Spleen (tissue), 11 donors: Measurements from ENCODE around the gene ADPRH. TPM values are rescaled to one million over a fixed set of nuclear protein-coding genes. Genes with fewer than 3 reads are reported as not detected.

ENCODE experiments used
- DNase-seq: peaks from one replicate; pipeline ENCODE4 v3.0.0-alpha.2; 2020
- H3K27ac ChIP-seq, 8 donors: fragments of 200-600 bp; sonication (generic) in 7 of 8; 1 replicate in 4 of 8; 2 replicates in 4 of 8; pipeline versions ENCODE4 v1.5.0 to v1.8.0; 2016 to 2021; ENCODE audit warnings: inconsistent platforms in 4 of 8, mild to moderate bottlenecking in 4 of 8, moderate library complexity in 1 of 8
- H3K27me3 ChIP-seq, 7 donors: fragments of 200-600 bp; sonication (generic) in 6 of 7; replicated peaks in 1 of 7; 1 replicate in 4 of 7; 2 replicates in 3 of 7; pipeline versions ENCODE4 v1.5.0 to v1.8.0; 2016 to 2021; ENCODE audit warnings: inconsistent platforms in 3 of 7, mild to moderate bottlenecking in 1 of 7
- H3K36me3 ChIP-seq, 6 donors: fragments of 200-600 bp; sonication (generic) in 5 of 6; 1 replicate in 4 of 6; 2 replicates in 2 of 6; pipeline versions ENCODE4 v1.5.0 to v1.8.0; 2016 to 2021; ENCODE audit warnings: inconsistent platforms in 2 of 6
- H3K4me1 ChIP-seq, 6 donors: fragments of 200-600 bp; sonication (generic) in 5 of 6; 1 replicate in 3 of 6; 2 replicates in 3 of 6; pipeline versions ENCODE4 v1.5.0 to v1.8.0; 2016 to 2021; ENCODE audit warnings: inconsistent platforms in 3 of 6
- H3K4me3 ChIP-seq, 8 donors: fragments of 200-600 bp; sonication (generic) in 7 of 8; 1 replicate in 4 of 8; 2 replicates in 4 of 8; pipeline versions ENCODE4 v1.5.0 to v1.8.0; 2016 to 2021; ENCODE audit warnings: inconsistent platforms in 4 of 8, mild to moderate bottlenecking in 4 of 8, moderate library complexity in 2 of 8
- H3K9me3 ChIP-seq, 8 donors: fragments of 200-600 bp; sonication (generic) in 7 of 8; 1 replicate in 4 of 8; 2 replicates in 4 of 8; pipeline versions ENCODE4 v1.5.0 to v1.8.0; 2016 to 2021; ENCODE audit warnings: inconsistent platforms in 4 of 8
- POLR2A ChIP-seq, 3 donors: fragments of 450-650 bp; IDR thresholded peaks; one replicate each; pipeline ENCODE4 v1.5.1; 2017; ENCODE audit warnings: antibody characterized with exemption in 3 of 3, mild to moderate bottlenecking in 1 of 3
- POLR2AphosphoS5 ChIP-seq, 3 donors: sonication (generic); formaldehyde crosslinking; IDR thresholded peaks; one replicate each; pipeline ENCODE4 v1.5.1; 2017; ENCODE audit warnings: antibody characterized with exemption in 3 of 3
- WGBS, 5 donors: extraction: QIAGEN DNeasy Blood & Tissue Kit in 3 of 5; methylation state at CpG; one replicate each; pipeline versions ENCODE4 v1.1.5 to v1.1.7; 2013 to 2018; 5-methylcytosine and 5-hydroxymethylcytosine counted together
- intact Hi-C: fragments of 100-400 bp; cut with DNase I; formaldehyde crosslinking; loops from one replicate; pipeline ENCODE4 v1.15.0; 2023; ENCODE audit warnings: low total_unique reads
- polyA plus RNA-seq, 3 donors: library from polyadenylated mRNA; stranded (reverse); fragments of 200-250 nt; gene quantifications; one replicate each; pipeline ENCODE4 v1.2.1, GENCODE V29; 2013
- total RNA-seq, 7 donors: library from RNA; depleted of rRNA in 3 of 7; stranded (reverse); fragments of >200 nt in 3 of 7; fragmentation: NEBNext Ultra II Directional in 4 of 7; extraction: Animal tissue kit (Norgen Biotek cat#: 25700) in 4 of 7; gene quantifications; one replicate each; pipeline versions ENCODE4 v1.1.0 to v1.2.1, GENCODE V29; 2016 to 2021
- TF ChIP-seq, protein P1 (sequence below), 11 experiments: fragments of 200-600 bp in 7 of 11; fragments of 450-650 bp in 4 of 11; sonication (generic) in 4 of 11; IDR thresholded peaks in 8 of 11; conservative IDR thresholded peaks in 3 of 11; 1 replicate in 7 of 11; 2 replicates in 4 of 11; pipeline versions ENCODE4 v1.4.0 to v1.8.0; 2016 to 2021; ENCODE audit warnings: antibody characterized with exemption in 11 of 11, inconsistent platforms in 4 of 11, mild to moderate bottlenecking in 1 of 11
- donor health status: healthy with polysubstance abuse.
- donor health status: DM: no; HTN: no; CAD: no; lungs with moderate emphysema.
- donor health status: DM: no; HTN: no; CAD: no.
- donor health status: Bipolar disorder and iron deficiency.
- donor health status: healthy.
- donor health status: DM: no; HTN: no; CAD: no.
- donor health status: DM: yes; HTN: yes; CAD: no.

The ADPRH gene
- total and polyA plus RNA-seq, 10 donors = 7.1 to 29.2 (median 18.1) TPM

DNA sequence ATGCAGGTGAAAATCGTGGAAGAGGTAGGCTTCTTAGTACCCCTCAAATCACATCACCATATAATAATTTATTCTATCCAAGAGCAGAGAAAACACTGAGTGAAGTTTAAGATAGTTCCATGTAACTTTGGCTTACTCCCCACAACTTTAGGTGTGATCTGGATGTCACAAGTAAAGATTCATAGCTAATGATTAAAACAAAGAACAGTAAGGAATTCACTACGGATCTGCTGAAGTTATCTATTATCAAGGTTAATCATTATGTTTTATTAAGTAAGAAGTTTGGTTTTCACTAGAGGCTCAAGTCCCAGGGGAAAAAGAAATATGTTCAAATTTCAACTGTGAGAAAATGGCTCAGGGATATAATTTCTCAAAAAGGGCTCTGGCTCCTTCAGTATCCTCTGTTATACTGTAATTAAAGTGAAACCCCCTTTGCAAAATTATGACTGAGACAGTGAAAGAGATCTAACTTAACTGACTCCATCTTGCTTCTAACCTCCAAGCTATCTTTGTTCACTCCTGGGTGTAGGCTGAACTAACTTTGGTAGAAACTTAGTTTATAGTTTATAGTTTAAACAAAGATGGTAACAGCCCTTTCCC is 37.0 kb upstream of the ADPRH start:
- no peak for TF ChIP-seq POLR2AphosphoS5 (IDR thresholded peaks at IDR 0.05)
- TF ChIP-seq, protein P1, sequence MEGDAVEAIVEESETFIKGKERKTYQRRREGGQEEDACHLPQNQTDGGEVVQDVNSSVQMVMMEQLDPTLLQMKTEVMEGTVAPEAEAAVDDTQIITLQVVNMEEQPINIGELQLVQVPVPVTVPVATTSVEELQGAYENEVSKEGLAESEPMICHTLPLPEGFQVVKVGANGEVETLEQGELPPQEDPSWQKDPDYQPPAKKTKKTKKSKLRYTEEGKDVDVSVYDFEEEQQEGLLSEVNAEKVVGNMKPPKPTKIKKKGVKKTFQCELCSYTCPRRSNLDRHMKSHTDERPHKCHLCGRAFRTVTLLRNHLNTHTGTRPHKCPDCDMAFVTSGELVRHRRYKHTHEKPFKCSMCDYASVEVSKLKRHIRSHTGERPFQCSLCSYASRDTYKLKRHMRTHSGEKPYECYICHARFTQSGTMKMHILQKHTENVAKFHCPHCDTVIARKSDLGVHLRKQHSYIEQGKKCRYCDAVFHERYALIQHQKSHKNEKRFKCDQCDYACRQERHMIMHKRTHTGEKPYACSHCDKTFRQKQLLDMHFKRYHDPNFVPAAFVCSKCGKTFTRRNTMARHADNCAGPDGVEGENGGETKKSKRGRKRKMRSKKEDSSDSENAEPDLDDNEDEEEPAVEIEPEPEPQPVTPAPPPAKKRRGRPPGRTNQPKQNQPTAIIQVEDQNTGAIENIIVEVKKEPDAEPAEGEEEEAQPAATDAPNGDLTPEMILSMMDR (IDR thresholded peaks at IDR 0.05 in 8 of 11, conservative IDR thresholded peaks at IDR 0.05 in 3 of 11) = no peak
- no peak for TF ChIP-seq POLR2A (IDR thresholded peaks at IDR 0.05)
- no peak for DNase-seq
- Histone ChIP-seq H3K36me3 (no peaks in the 10 kb centered on the region), H3K9me3 (no peaks in the 10 kb centered on the region), H3K27ac (no peak overlapping the region), H3K27me3 (no peaks in the 10 kb centered on the region), H3K4me1 (peaks cover 0 to 8% (median 0%) of the 10 kb centered on the region in 6 donors), H3K4me3 (no peak overlapping the region)
- intact Hi-C loops = no loop called here
- WGBS, 5 donors = 70 to 89% (median 81%) methylated on average over 2 of the region's 2 CpGs

GRCh38 chr3:119543147-119543546 is 36.1 kb upstream of the ADPRH start:
- H3K27me3 ChIP-seq = no peaks in the 10 kb centered on the region
- intact Hi-C loops = no loop called here
- DNase-seq = no peak
- no peaks in the 10 kb centered on the region for H3K36me3 ChIP-seq
- no peaks in the 10 kb centered on the region for H3K9me3 ChIP-seq
- no peak overlapping the region for H3K4me3 ChIP-seq
- no peak overlapping the region for H3K27ac ChIP-seq
- TF ChIP-seq POLR2A (IDR thresholded peaks at IDR 0.05) (no peak), POLR2AphosphoS5 (IDR thresholded peaks at IDR 0.05) (no peak)
- TF ChIP-seq, protein P1 (IDR thresholded peaks at IDR 0.05 in 8 of 11, conservative IDR thresholded peaks at IDR 0.05 in 3 of 11) = no peak
- peaks cover 0 to 8% (median 0%) of the 10 kb centered on the region in 6 donors for H3K4me1 ChIP-seq
- WGBS, 5 donors = 84 to 97% (median 92%) methylated on average over 7 of the region's 7 CpGs

GRCh38 chr3:119547227-119547626 is 32.1 kb upstream of the ADPRH start:
- no peaks in the 10 kb centered on the region for H3K36me3 ChIP-seq
- no peak overlapping the region for H3K4me3 ChIP-seq
- no peak for TF ChIP-seq POLR2AphosphoS5 (IDR thresholded peaks at IDR 0.05)
- TF ChIP-seq, protein P1 (IDR thresholded peaks at IDR 0.05 in 8 of 11, conservative IDR thresholded peaks at IDR 0.05 in 3 of 11) = no peak
- no peak for TF ChIP-seq POLR2A (IDR thresholded peaks at IDR 0.05)
- WGBS, 5 donors = 37 to 81% (median 56%) methylated on average over 1 of the region's 1 CpG
- intact Hi-C loops = no loop called here
- peak overlapping the region in 1 of 8 donors; percentile 27 for H3K27ac ChIP-seq
- H3K9me3 ChIP-seq = no peaks in the 10 kb centered on the region
- H3K27me3 ChIP-seq = no peaks in the 10 kb centered on the region
- H3K4me1 ChIP-seq = peaks cover 0 to 10% (median 0%) of the 10 kb centered on the region in 6 donors
- DNase-seq = no peak

- Histone ChIP-seq H3K36me3 (no peaks in the 10 kb centered on the region), H3K27ac (peak overlapping the region in 3 of 8 donors; percentile 24 to 36 (median 28)), H3K27me3 (no peaks in the 10 kb centered on the region), H3K4me1 (peaks cover 0 to 10% (median 0%) of the 10 kb centered on the region in 6 donors), H3K4me3 (no peak overlapping the region), H3K9me3 (no peaks in the 10 kb centered on the region)
- no peak for TF ChIP-seq POLR2AphosphoS5 (IDR thresholded peaks at IDR 0.05)
- TF ChIP-seq, protein P1 (IDR thresholded peaks at IDR 0.05 in 8 of 11, conservative IDR thresholded peaks at IDR 0.05 in 3 of 11) = no peak
- no peak for TF ChIP-seq POLR2A (IDR thresholded peaks at IDR 0.05)
- DNase-seq = no peak
- 31 to 69% (median 62%) methylated on average over 3 of the region's 3 CpGs for WGBS, 5 donors
- intact Hi-C loops = no loop called here
These were observed 31.0 kb upstream of the ADPRH start for GRCh38 chr3:119548341-119548740.
